Upper lobe of right lung (tissue), 1 donor: ENCODE measurements around the gene PAK4. TPM values are rescaled to one million over a fixed set of nuclear protein-coding genes. Genes with fewer than 3 reads are reported as not detected.
A peak's percentile ranks its signal among the peaks of the same experiment; 100 is the strongest.

Source experiments
- ATAC-seq: fragments of 200-7000 bp; cut with Tn5 transposase; one replicate; pipeline ENCODE4 v1.9.1; 2020; ENCODE audit warnings: mild to moderate bottlenecking, moderate library complexity
- DNase-seq: peaks from one replicate; pipeline ENCODE4 v3.0.0-alpha.2; 2020
- H3K27ac ChIP-seq: fragments of 200-600 bp; one replicate; pipeline ENCODE4 v1.8.0; 2022
- H3K27me3 ChIP-seq: fragments of 200-600 bp; one replicate; pipeline ENCODE4 v1.8.0; 2022; ENCODE audit warnings: mild to moderate bottlenecking
- H3K36me3 ChIP-seq: fragments of 200-600 bp; one replicate; pipeline ENCODE4 v1.8.0; 2022
- H3K4me1 ChIP-seq: fragments of 200-600 bp; one replicate; pipeline ENCODE4 v1.8.0; 2022
- H3K4me3 ChIP-seq: fragments of 200-600 bp; one replicate; pipeline ENCODE4 v1.8.0; 2022; ENCODE audit warnings: mild to moderate bottlenecking
- H3K9me3 ChIP-seq: fragments of 200-600 bp; one replicate; pipeline ENCODE4 v1.8.0; 2022
- intact Hi-C: fragments of 100-400 bp; cut with DNase I; formaldehyde crosslinking; loops from one replicate; pipeline ENCODE4 v1.11.0; 2022
- total RNA-seq: library from RNA; stranded (reverse); fragmentation: NEBNext Ultra II Directional; extraction: Animal tissue kit (Norgen Biotek cat#: 25700); gene quantifications from one replicate; pipeline ENCODE4 v1.2.1, GENCODE V29; 2021
- TF ChIP-seq, protein P1 (sequence below): fragments of 200-600 bp; IDR thresholded peaks from one replicate; pipeline ENCODE4 v1.8.0; 2022; ENCODE audit warnings: antibody characterized with exemption
- donor health status: DM: no; HTN: yes; CAD: no; lungs with severe emphysema.

Gene PAK4
- total RNA-seq, 1 donor from 2014 or later: 72.8 TPM

DNA sequence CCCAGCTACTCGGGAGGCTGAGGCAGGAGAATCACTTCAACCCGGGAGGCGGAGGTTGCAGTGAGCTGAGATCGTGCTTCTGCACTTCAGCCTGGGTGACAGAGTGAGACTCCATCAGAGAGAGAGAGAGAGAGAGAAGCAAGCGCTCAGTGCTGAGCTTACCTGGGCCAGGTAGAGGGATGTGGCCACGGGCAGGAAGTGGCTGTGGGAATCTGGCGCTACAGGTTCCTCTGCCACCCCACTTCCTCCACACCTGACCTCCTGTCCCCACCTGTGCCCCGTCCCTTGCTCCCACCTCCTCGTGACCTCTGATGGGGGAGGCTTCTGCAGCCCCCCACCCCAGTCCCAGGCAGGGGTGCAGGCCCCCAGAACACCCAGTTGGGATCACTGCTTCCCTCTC lies 70.2 kb downstream of the PAK4 start:
- H3K27ac ChIP-seq: no peak overlapping the region
- intact Hi-C loops: no loop called here
- DNase-seq (no peak), ATAC-seq (peak; percentile 29)
- peaks cover 58% of the 10 kb centered on the region for H3K27me3 ChIP-seq
- peaks cover 7% of the 10 kb centered on the region for H3K4me1 ChIP-seq
- H3K36me3 ChIP-seq: no peaks in the 10 kb centered on the region
- no peaks in the 10 kb centered on the region for H3K9me3 ChIP-seq
- TF ChIP-seq, protein P1, sequence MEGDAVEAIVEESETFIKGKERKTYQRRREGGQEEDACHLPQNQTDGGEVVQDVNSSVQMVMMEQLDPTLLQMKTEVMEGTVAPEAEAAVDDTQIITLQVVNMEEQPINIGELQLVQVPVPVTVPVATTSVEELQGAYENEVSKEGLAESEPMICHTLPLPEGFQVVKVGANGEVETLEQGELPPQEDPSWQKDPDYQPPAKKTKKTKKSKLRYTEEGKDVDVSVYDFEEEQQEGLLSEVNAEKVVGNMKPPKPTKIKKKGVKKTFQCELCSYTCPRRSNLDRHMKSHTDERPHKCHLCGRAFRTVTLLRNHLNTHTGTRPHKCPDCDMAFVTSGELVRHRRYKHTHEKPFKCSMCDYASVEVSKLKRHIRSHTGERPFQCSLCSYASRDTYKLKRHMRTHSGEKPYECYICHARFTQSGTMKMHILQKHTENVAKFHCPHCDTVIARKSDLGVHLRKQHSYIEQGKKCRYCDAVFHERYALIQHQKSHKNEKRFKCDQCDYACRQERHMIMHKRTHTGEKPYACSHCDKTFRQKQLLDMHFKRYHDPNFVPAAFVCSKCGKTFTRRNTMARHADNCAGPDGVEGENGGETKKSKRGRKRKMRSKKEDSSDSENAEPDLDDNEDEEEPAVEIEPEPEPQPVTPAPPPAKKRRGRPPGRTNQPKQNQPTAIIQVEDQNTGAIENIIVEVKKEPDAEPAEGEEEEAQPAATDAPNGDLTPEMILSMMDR: no peak
- no peak overlapping the region for H3K4me3 ChIP-seq

DNA sequence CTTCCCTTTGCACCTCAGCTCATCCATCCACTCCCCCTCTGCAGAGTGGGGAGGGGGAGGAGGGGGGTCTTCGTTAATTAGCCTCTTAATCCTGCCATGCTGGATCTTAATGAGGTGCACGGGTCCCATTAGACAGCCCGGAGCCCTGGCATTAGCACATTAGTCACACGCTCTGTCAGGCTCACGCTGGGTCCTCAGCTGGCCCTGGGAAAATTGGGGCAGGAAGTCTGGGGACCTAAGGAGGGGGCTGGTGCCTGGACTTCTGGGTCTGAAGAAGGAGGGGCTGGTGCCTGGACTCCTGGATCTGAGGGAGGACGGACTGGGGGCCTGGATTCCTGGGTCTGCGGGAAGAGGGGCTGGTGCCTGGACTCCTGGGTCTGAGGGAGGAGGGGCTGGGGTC lies 70.7 kb downstream of the PAK4 start:
- DNase-seq: no peak
- ATAC-seq: no peak
- Histone ChIP-seq H3K27ac (no peak overlapping the region), H3K36me3 (no peaks in the 10 kb centered on the region), H3K4me3 (no peak overlapping the region), H3K9me3 (no peaks in the 10 kb centered on the region), H3K4me1 (peaks cover 7% of the 10 kb centered on the region), H3K27me3 (peaks cover 61% of the 10 kb centered on the region)
- intact Hi-C loops: no loop called here
- TF ChIP-seq, protein P1: no peak

DNA sequence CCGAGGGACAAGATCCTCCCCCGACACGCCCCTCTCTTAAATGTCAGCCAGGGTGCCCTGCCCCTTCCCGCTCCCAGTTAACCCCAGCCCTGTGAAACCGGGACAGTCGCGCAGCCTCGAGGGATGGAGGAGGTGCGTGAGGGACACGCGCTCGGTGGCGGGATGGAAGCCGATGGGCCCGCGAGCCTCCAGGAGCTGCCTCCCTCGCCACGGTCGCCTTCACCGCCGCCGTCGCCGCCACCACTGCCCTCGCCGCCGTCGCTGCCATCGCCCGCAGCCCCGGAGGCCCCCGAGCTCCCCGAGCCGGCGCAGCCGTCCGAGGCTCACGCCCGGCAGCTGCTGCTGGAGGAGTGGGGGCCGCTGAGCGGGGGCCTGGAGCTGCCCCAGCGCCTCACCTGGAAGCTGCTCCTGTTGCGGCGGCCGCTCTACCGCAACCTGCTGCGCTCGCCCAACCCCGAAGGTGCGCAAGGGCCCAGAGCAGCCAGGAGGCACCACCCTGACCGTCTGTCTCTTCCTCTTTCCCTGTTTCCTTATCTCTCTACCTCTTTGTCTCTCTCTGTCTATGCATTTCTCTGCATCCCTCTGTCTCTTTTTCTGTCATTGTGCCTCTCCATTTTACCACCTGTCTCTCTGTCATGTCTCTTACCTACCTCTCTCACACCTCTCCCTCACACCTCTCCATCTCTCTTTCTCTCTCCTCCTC lies 71.4 kb downstream of the PAK4 start, which contains the start of gene NCCRP1:
TSS of gene NCCRP1 (plus strand) at position 105 of the 703 bp plus-strand sequence. CDS start at position 124, 19 bp downstream.
- Histone ChIP-seq H3K36me3 (no peaks in the 10 kb centered on the region), H3K4me3 (no peak within 1 kb of the TSS), H3K4me1 (peaks cover 7% of the 10 kb centered on the region), H3K27ac (no peak within 1 kb of the TSS), H3K27me3 (peaks cover 64% of the 10 kb centered on the region), H3K9me3 (no peaks in the 10 kb centered on the region)
- DNase-seq: no peak
- ATAC-seq: no peak
- intact Hi-C loops: no loop called here
- TF ChIP-seq, protein P1: no peak

DNA sequence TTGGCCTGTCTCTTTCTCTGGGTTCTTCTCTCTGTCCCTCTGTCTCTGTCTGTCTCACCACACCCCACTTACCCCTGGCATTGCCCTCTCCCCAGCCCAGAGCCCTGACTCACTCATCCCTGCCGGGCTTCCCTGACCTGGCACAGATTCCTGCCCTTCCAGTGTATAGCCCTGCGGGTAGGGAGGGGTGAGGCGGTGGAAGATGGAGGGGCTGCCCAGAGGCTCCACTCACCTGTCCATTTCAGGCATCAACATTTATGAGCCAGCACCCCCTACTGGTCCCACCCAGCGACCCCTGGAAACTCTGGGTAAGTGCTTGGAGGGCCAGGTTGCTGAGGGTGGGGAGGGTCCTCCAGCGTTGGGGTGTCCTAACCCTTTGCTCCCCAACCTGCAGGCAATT lies 72.2 kb downstream of the PAK4 start:
- Histone ChIP-seq H3K36me3 (no peaks in the 10 kb centered on the region), H3K4me1 (peaks cover 7% of the 10 kb centered on the region), H3K9me3 (no peaks in the 10 kb centered on the region), H3K27me3 (peaks cover 70% of the 10 kb centered on the region), H3K27ac (no peak overlapping the region), H3K4me3 (no peak overlapping the region)
- TF ChIP-seq, protein P1: no peak
- ATAC-seq (no peak), DNase-seq (no peak)
- intact Hi-C loops: no loop called here

DNA sequence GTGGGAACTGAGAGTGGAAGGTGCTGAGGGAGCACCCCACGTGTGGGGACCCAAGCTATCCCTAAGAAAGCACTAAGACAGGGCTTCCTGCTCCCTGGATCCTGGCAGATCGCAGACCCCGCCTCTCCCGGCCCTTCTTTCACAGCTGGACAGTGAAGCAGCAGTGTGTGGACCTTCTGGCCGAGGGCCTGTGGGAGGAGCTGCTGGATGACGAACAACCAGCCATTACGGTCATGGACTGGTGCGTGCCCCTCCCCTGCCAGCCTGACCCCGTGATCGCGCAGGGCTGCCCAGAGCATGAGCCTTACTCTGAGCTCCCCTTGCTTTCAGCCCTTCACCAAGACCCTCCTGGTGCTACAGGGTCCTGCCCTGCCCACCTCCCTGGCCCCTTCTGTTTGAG lies 73.4 kb downstream of the PAK4 start:
- H3K36me3 ChIP-seq: no peaks in the 10 kb centered on the region
- intact Hi-C loops: no loop called here
- H3K9me3 ChIP-seq: no peaks in the 10 kb centered on the region
- ATAC-seq: no peak
- H3K27me3 ChIP-seq: peaks cover 82% of the 10 kb centered on the region
- H3K4me1 ChIP-seq: peaks cover 7% of the 10 kb centered on the region
- no peak overlapping the region for H3K27ac ChIP-seq
- TF ChIP-seq, protein P1: no peak
- DNase-seq: peak; percentile 66
- no peak overlapping the region for H3K4me3 ChIP-seq
